ENCODE measurements around the gene CTSS.

The CTSS gene

DNA sequence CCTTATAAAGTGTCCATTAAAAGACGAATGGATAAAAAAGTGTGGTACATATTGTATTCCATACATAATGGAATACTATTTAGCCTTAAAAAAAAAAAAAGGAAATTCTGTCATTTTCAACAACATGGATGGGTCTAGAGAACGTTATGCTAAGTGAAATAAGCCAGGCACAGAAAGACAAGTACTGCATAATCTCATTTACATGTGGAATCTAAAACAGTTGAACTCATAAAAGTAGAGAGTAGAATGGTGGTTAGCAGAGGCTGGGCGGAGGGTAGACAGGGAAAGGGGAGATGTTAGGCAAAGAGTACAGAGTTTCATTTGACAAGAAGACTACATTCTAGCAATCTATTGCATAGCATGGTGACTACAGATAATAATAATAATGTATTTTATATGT lies 2.6 kb downstream of the CTSS start:
- Histone ChIP-seq H3K4me1 (ENCODE audit: insufficient read depth, low read length) (no peaks in the 10 kb centered on the region), H3K4me3 (ENCODE audit: low read length) (no peak overlapping the region), H3K36me3 (ENCODE audit: insufficient read depth, low read length) (no peaks in the 10 kb centered on the region), H3K27me3 (ENCODE audit: insufficient read depth, low read length) (no peaks in the 10 kb centered on the region), H2AFZ (ENCODE audit: low read depth, low read length) (no peak overlapping the region), H3K9me3 (ENCODE audit: low read length) (peaks cover 6% of the 10 kb centered on the region)

DNA sequence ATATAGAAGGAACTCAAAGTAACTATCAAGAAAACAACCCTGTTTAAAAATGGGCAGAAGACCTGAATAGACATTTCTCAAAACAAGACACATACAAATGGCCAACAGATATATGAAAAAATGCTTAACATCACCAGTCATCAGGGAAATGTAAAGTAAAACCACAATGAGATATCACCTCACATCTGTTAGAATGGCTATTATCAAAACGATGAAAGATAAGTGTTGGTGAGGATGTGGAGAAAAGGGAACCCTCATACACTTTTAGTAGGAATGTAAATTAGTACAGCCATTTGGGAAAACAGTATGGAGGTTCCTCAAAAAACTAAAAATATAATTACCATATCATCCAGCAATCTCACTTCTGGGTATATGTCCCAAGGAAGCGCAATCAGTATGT lies 3.0 kb downstream of the CTSS start:
- Histone ChIP-seq H2AFZ (ENCODE audit: low read depth, low read length) (no peak overlapping the region), H3K27me3 (ENCODE audit: insufficient read depth, low read length) (no peaks in the 10 kb centered on the region), H3K36me3 (ENCODE audit: insufficient read depth, low read length) (no peaks in the 10 kb centered on the region), H3K9me3 (ENCODE audit: low read length) (peaks cover 6% of the 10 kb centered on the region), H3K4me3 (ENCODE audit: low read length) (no peak overlapping the region), H3K4me1 (ENCODE audit: insufficient read depth, low read length) (no peaks in the 10 kb centered on the region)

DNA sequence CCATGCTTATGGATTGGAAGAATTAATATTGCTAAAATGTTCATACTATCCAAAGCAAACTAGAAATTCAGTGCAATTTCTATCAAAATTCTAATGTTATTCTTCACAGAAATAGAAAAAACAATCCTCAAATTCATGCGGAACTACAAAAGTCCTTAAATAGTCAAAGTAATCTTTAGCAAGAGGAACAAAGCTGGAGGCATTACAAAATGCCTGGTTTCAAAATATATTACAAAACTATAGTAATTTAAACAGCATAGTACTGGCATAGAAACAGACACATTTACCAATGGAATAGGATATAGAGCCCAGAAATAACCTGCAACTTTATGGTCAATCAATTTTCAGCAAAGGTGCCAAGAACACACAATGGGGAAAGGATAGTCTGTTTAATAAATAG lies 3.8 kb downstream of the CTSS start:
- Histone ChIP-seq H3K36me3 (ENCODE audit: insufficient read depth, low read length) (no peaks in the 10 kb centered on the region), H2AFZ (ENCODE audit: low read depth, low read length) (no peak overlapping the region), H3K4me1 (ENCODE audit: insufficient read depth, low read length) (no peaks in the 10 kb centered on the region), H3K9me3 (ENCODE audit: low read length) (peaks cover 6% of the 10 kb centered on the region), H3K4me3 (ENCODE audit: low read length) (no peak overlapping the region), H3K27me3 (ENCODE audit: insufficient read depth, low read length) (no peaks in the 10 kb centered on the region)

DNA sequence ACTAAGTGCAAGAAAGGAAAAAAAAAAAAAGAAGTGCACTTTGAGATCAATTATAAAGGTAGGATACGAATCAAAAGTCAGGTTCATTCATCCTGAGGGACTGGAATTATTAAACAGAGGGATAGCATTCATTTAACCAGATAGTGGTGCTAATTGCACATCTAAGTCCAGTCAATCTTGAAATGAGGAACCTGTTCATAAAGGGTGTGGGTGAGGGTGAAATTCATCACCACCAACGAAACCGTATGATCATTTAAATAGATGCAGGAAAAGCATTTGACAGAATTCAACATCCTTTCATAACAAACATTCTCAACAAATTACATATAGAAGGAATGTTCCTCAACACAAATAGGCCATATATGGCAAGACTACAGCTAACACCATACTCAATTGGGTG lies 5.6 kb downstream of the CTSS start:
- Histone ChIP-seq H2AFZ (ENCODE audit: low read depth, low read length) (no peak overlapping the region), H3K27me3 (ENCODE audit: insufficient read depth, low read length) (no peaks in the 10 kb centered on the region), H3K36me3 (ENCODE audit: insufficient read depth, low read length) (no peaks in the 10 kb centered on the region), H3K4me3 (ENCODE audit: low read length) (no peak overlapping the region), H3K4me1 (ENCODE audit: insufficient read depth, low read length) (no peaks in the 10 kb centered on the region), H3K9me3 (ENCODE audit: low read length) (peaks cover 6% of the 10 kb centered on the region)

DNA sequence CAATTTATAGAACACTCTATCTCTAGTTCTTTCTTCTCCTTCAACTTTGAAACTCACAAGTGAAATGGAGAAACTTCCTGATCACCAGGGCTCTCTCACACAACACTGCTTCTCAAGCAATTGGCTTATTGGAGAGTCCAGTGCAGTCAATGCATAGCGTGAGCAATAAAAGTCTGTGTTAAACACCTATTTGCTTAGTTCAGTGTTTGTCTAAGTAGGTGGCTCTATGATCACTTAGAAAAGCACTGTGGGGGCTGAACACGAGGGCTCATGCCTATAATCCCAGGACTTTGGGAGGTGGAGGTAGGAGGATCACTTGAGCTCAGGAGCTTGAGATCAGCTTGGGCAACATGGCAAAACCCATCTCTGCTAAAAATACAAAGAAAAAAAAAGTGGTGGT lies 12.2 kb downstream of the CTSS start:
- Histone ChIP-seq H3K36me3 (ENCODE audit: insufficient read depth, low read length) (no peaks in the 10 kb centered on the region), H3K4me1 (ENCODE audit: insufficient read depth, low read length) (no peaks in the 10 kb centered on the region), H3K27me3 (ENCODE audit: insufficient read depth, low read length) (peaks cover 5% of the 10 kb centered on the region), H2AFZ (ENCODE audit: low read depth, low read length) (no peak overlapping the region), H3K9me3 (ENCODE audit: low read length) (no peaks in the 10 kb centered on the region), H3K4me3 (ENCODE audit: low read length) (no peak overlapping the region)

DNA sequence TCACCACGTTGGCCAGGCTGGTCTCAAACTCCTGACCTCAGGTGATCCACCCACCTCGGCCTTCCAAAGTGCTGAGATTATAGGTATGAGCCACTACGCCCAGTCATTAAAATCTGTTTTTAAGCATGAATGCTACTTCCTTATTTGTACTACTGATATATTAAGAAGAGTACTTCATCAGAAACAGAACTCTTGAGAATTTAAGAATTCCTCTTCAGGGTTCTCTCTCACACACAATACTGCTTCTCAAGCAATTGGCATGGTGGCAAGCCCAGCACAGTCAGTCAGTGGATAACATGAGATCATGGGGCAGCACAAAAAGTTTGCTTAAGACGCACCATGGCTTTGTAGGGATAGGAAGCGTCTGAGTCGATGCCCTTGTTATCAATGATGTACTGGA lies 14.1 kb downstream of the CTSS start:
- Histone ChIP-seq H3K9me3 (ENCODE audit: low read length) (no peaks in the 10 kb centered on the region), H3K4me3 (ENCODE audit: low read length) (no peak overlapping the region), H2AFZ (ENCODE audit: low read depth, low read length) (no peak overlapping the region), H3K36me3 (ENCODE audit: insufficient read depth, low read length) (no peaks in the 10 kb centered on the region), H3K4me1 (ENCODE audit: insufficient read depth, low read length) (no peaks in the 10 kb centered on the region), H3K27me3 (ENCODE audit: insufficient read depth, low read length) (peaks cover 5% of the 10 kb centered on the region)

DNA sequence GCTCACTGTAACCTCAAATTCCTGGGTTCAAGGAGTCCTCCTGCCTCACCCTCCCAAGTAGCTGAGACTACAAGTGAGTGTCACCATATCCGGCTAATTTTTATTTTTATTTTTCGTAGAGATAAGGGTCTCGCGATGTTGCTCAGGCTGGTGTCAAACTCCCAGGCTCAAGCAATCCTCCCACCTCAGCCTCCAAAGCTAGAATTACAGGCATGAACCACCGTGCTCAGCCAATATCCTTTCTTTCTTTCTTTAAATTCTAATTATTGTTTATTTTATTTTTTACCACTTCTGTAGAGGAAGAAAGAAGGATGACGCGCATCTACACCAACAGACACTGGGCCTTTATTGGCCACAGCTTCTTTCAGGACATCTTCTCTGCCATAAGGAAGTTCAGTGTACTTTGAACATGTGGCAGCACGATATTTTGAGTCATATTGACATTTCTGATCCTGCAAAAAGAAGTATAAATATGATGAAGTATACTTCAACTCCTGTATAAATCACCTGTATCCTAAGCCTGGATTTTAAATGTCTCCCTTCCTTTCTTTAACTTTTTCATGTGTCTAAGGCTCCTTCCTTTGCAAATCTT lies 15.8 kb downstream of the CTSS start:
- Histone ChIP-seq H3K4me1 (ENCODE audit: insufficient read depth, low read length) (no peaks in the 10 kb centered on the region), H2AFZ (ENCODE audit: low read depth, low read length) (no peak overlapping the region), H3K36me3 (ENCODE audit: insufficient read depth, low read length) (no peaks in the 10 kb centered on the region), H3K27me3 (ENCODE audit: insufficient read depth, low read length) (peaks cover 5% of the 10 kb centered on the region), H3K9me3 (ENCODE audit: low read length) (no peaks in the 10 kb centered on the region), H3K4me3 (ENCODE audit: low read length) (no peak overlapping the region)

DNA sequence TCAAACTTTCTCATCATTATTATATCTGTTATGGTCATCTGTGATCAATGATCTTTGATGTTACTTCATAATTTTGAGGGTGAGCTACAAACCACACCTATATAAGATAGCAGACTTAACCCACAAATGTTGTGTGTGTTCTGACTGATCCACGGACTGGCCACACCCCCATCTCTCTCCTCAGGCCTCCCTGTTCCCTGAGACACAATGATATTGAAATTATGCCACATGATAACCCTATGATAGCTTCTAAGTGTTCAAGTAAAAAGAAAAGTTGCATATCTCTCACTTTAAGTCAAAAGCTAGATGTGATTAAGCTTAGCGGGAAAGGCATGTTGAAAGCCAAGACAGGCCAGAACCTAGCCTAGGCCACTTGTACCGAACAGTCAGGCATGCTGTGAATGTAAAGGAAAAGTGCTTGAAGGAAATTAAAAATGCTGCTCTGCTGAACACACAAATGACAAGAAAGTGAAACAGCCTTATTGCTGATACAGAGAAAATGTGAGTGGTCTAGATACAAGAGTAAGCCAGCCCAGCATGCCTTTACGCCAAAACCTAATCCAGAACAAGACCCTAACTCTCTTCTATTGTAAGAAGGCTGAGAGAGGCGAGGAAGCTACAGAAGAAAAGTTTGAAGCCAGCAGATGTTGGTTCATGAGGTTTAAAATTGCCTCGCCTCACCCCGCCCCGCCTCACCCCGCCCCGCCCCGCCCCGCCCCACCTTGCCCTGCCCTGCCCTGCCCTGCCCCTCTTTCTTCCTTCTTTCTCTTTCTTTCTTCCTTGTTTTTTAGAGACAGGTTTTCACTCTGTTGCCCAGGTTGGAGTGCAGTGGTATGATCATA lies 16.5 kb downstream of the CTSS start:
- Histone ChIP-seq H3K27me3 (ENCODE audit: insufficient read depth, low read length) (peaks cover 5% of the 10 kb centered on the region), H3K9me3 (ENCODE audit: low read length) (no peaks in the 10 kb centered on the region), H2AFZ (ENCODE audit: low read depth, low read length) (no peak overlapping the region), H3K4me1 (ENCODE audit: insufficient read depth, low read length) (no peaks in the 10 kb centered on the region), H3K36me3 (ENCODE audit: insufficient read depth, low read length) (no peaks in the 10 kb centered on the region), H3K4me3 (ENCODE audit: low read length) (no peak overlapping the region)

DNA sequence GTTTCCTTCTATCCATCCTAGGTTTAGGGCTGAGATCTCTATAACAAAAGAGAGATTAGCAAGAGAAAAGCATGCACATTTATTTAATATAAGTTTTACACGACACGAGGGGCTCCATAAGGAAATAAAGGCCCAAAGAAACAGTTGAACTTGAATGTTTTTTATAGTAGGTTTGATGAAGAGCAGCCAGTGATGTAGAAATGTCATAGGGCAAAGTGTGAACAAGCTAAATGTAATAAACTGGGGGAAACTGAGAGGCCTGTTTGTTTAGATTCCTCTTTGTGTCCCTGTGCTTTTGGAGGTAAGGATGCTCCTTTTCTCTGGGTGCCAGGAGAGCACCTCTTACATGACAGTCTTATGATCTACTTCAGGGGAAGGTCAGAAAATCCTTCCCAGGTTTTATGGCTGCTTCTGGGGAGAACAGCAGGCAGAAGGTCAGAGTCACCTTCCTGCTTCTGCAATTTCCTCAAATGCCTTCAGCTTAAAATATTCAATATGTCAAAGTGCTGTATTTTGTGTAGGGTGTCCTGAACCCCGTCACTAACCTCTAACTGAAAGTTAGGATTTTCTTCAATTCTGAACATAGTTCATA lies 35.4 kb downstream of the CTSS start:
- H3K4me1 ChIP-seq (ENCODE audit: insufficient read depth, low read length): no peaks in the 10 kb centered on the region
- no peaks in the 10 kb centered on the region for H3K9me3 ChIP-seq (ENCODE audit: low read length)
- H2AFZ ChIP-seq (ENCODE audit: low read depth, low read length): no peak overlapping the region
- no peak overlapping the region for H3K4me3 ChIP-seq (ENCODE audit: low read length)
- no peaks in the 10 kb centered on the region for H3K36me3 ChIP-seq (ENCODE audit: insufficient read depth, low read length)
- no peaks in the 10 kb centered on the region for H3K27me3 ChIP-seq (ENCODE audit: insufficient read depth, low read length)

DNA sequence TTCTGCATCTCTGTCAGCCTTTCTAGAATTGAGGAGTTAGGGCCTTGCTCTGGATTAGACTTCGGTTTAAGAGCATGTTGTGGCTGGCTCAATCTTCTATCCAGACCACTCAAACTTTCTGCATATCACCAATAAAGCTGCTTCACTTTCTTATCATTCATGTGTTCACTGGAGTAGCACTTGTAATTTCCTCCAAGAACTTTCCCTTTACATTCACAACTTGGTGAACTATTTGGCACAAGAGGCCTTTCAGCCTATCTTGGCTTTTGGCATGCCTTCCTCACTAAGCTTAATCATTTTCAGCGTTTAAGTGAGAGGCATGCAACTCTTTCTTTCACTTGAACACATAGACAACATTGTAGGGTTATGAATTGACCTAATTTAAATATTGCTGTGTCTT lies 41.2 kb downstream of the CTSS start:
- Histone ChIP-seq H3K9me3 (ENCODE audit: low read length) (no peaks in the 10 kb centered on the region), H3K36me3 (ENCODE audit: insufficient read depth, low read length) (no peaks in the 10 kb centered on the region), H2AFZ (ENCODE audit: low read depth, low read length) (no peak overlapping the region), H3K4me3 (ENCODE audit: low read length) (no peak overlapping the region), H3K27me3 (ENCODE audit: insufficient read depth, low read length) (no peaks in the 10 kb centered on the region), H3K4me1 (ENCODE audit: insufficient read depth, low read length) (no peaks in the 10 kb centered on the region)

DNA sequence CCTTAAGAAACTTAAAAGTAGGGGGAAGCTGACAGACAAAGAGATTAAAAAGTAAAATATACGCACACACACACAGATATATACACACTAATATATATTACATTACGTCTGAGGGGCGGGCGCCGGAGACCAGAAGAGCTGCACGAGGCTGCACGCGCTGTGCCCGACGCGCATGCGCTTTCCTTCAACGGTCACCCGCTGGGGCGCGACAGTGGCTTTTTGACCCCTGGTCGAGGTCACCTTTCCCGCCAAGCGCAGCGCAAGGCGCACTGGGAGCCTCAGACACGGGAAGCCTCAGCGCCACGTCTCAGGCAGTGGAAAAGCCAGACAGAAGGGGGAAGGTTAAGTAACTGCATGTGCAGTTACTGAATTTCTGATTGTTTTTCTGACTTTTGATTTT lies 44.9 kb downstream of the CTSS start, which contains the start of gene HORMAD1:
HORMAD1 (minus strand) TSS at position 193 of the 400 bp plus-strand sequence. CDS start 1,390 bp downstream, outside the sequence.
- no peaks in the 10 kb centered on the region for H3K36me3 ChIP-seq (ENCODE audit: insufficient read depth, low read length)
- no peaks in the 10 kb centered on the region for H3K9me3 ChIP-seq (ENCODE audit: low read length)
- H3K4me3 ChIP-seq (ENCODE audit: low read length): no peak within 1 kb of the TSS
- H3K4me1 ChIP-seq (ENCODE audit: insufficient read depth, low read length): no peaks in the 10 kb centered on the region
- no peaks in the 10 kb centered on the region for H3K27me3 ChIP-seq (ENCODE audit: insufficient read depth, low read length)
- no peak within 1 kb of the TSS for H2AFZ ChIP-seq (ENCODE audit: low read depth, low read length)

DNA sequence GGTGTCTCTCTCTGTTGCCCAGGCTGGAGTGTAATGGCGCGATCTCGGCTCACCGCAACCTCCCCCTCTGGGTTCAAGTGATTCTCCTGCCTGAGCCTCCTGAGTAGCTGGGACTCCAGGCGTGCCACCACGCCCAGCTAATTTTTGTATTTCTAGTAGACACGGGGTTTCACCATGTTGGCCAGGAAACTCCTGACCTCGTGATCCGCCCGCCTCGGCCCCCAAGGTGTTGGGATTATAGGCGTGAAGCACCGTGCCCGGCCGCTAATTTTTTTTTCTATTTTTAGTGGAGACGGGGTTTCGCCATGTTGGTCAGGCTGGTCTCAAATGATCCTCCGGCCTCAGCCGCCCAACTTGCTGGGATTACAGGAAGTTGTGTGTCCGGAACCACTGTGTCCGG lies 45.5 kb downstream of the CTSS start:
- no peaks in the 10 kb centered on the region for H3K9me3 ChIP-seq (ENCODE audit: low read length)
- no peaks in the 10 kb centered on the region for H3K4me1 ChIP-seq (ENCODE audit: insufficient read depth, low read length)
- H3K4me3 ChIP-seq (ENCODE audit: low read length): no peak overlapping the region
- H3K27me3 ChIP-seq (ENCODE audit: insufficient read depth, low read length): no peaks in the 10 kb centered on the region
- H2AFZ ChIP-seq (ENCODE audit: low read depth, low read length): no peak overlapping the region
- H3K36me3 ChIP-seq (ENCODE audit: insufficient read depth, low read length): no peaks in the 10 kb centered on the region

DNA sequence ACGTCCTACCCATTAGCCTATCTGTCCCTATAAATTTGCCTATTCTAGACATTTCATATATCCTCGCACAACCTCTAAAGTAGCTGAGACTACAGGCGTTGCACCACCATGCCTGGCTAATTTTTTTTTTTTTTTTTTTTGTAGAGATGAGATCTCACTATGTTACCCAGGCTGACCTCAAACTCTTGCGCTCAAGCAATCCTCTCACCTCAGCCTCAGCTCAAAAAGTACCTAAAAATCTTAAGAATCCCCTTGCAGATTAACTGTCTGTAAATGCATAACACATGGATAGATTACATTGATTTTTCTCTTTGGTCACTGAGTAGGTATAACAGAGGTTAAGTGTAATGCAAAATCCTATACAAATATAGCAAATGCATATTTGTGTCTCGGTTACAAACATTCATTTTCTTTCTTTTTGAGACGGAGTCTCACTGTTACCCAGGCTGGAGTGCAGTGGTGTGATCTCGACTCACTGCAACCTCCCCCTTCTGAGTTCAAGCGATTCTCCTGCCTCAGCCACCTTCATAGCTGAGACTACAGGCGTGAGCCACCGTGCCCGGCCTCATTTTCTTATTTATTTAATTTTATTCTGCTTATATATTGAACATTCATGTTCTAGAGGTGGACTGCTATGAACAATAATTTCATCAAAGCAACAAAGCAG lies 47.2 kb downstream of the CTSS start:
- Histone ChIP-seq H3K9me3 (ENCODE audit: low read length) (no peaks in the 10 kb centered on the region), H3K4me1 (ENCODE audit: insufficient read depth, low read length) (no peaks in the 10 kb centered on the region), H3K36me3 (ENCODE audit: insufficient read depth, low read length) (no peaks in the 10 kb centered on the region), H3K4me3 (ENCODE audit: low read length) (no peak overlapping the region), H2AFZ (ENCODE audit: low read depth, low read length) (no peak overlapping the region), H3K27me3 (ENCODE audit: insufficient read depth, low read length) (no peaks in the 10 kb centered on the region)

Data from neuron (in vitro differentiated cells).